Spinal cord (tissue), 10 donors: ENCODE measurements around the gene ALDH5A1. TPM values are rescaled to one million over a fixed set of nuclear protein-coding genes. Genes with fewer than 3 reads are reported as not detected.
A peak's percentile ranks its signal among the peaks of the same experiment; 100 is the strongest.

Source experiments
- DNase-seq, 6 donors: peaks; one replicate each; pipeline versions ENCODE4 v3.0.0 to v3.0.0-alpha.2; 2013 to 2015; ENCODE audit warnings: low spot score in 6 of 6, low read depth in 4 of 6
- H3K27ac ChIP-seq: one replicate; pipeline ENCODE4 v1.5.1; 2013; ENCODE audit warnings: low read depth, low read length, control low read depth
- H3K27me3 ChIP-seq: one replicate; pipeline ENCODE4 v1.6.1; 2013; ENCODE audit warnings: low read length; ENCODE audit not compliant: control insufficient read depth, insufficient read depth
- H3K36me3 ChIP-seq: one replicate; pipeline ENCODE4 v1.6.1; 2013; ENCODE audit warnings: low read length; ENCODE audit not compliant: control insufficient read depth, insufficient read depth
- H3K4me1 ChIP-seq: one replicate; pipeline ENCODE4 v1.6.1; 2013; ENCODE audit warnings: low read length; ENCODE audit not compliant: control insufficient read depth, insufficient read depth
- H3K4me3 ChIP-seq: one replicate; pipeline ENCODE4 v1.5.1; 2013; ENCODE audit warnings: low read depth, low read length, control low read depth
- H3K9me3 ChIP-seq: one replicate; pipeline ENCODE4 v1.6.1; 2013; ENCODE audit warnings: low read length; ENCODE audit not compliant: control insufficient read depth, insufficient read depth
- WGBS: methylation state at CpG from one replicate; pipeline ENCODE4 v1.1.5; 2013; ENCODE audit warnings: missing lambda C conversion rate; ENCODE audit not compliant: insufficient coverage; 5-methylcytosine and 5-hydroxymethylcytosine counted together
- polyA plus RNA-seq, 2 donors: library from polyadenylated mRNA; unstranded; fragments of 120-200 nt; gene quantifications; one replicate each; pipeline ENCODE4 v1.2.1, GENCODE V29; 2013; ENCODE audit not compliant: insufficient read length in 2 of 2
- total RNA-seq, 2 donors: library from RNA; depleted of rRNA in 1 of 2; stranded (reverse); fragments of 120-200 nt in 1 of 2; fragments of >200 nt in 1 of 2; gene quantifications; one replicate each; pipeline versions ENCODE4 v1.2.3 to v1.2.4, GENCODE V29; 2013 to 2014
- donor health status: healthy.

Gene ALDH5A1
- total and polyA plus RNA-seq, 4 donors, result 22.4 to 68.3 (median 44.7) TPM

DNA sequence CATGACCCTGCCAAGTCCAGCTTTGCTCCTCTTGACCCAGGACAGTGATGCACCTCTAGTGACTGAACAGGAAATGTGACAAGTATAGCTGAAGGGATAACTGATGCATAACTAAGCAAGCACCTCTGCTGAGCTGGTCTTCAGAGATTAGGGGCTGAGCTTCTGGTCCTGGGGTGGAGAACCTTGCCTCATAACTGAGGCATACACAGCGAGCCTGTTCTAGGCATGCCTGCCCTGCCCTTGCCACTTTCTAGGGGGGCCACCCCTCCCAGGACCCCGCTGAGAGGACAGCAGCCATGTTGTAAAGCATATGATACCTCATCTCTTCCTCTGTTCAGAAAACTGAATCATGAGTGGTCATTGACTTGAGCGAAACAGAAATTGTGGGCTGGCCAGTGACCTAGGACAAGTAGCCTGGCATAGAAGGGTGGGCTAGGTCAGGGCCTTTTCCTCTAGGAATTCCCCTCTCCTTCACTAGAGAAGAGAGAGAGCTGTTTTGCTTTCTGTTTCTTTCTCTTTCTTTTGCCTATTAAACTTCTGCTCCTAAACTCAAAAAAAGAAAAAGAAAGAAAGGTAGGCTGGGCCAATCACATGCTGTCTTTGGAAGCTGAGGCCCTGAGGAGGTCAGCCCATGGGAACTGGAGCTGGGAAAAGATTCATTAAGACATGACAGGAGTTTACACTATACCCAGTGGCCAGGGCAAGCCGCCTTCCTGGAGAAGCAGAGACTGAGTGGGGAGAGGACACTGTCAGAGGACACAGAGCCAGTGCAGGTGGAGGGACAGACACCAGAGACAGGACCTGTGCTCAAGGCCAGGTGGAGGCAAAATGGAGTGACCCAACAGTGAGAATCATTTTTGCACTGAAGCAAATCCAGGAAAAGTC lies 23.1 kb downstream of the ALDH5A1 start:
- H3K27ac ChIP-seq, result no peak overlapping the region
- H3K4me3 ChIP-seq, result no peak overlapping the region
- no CpG with 5 or more reads among the region's 4 CpGs for WGBS
- H3K36me3 ChIP-seq, result peaks cover 26% of the 10 kb centered on the region
- H3K9me3 ChIP-seq, result no peaks in the 10 kb centered on the region
- DNase-seq, result no peak
- H3K27me3 ChIP-seq, result no peaks in the 10 kb centered on the region
- H3K4me1 ChIP-seq, result peaks cover 3% of the 10 kb centered on the region

DNA sequence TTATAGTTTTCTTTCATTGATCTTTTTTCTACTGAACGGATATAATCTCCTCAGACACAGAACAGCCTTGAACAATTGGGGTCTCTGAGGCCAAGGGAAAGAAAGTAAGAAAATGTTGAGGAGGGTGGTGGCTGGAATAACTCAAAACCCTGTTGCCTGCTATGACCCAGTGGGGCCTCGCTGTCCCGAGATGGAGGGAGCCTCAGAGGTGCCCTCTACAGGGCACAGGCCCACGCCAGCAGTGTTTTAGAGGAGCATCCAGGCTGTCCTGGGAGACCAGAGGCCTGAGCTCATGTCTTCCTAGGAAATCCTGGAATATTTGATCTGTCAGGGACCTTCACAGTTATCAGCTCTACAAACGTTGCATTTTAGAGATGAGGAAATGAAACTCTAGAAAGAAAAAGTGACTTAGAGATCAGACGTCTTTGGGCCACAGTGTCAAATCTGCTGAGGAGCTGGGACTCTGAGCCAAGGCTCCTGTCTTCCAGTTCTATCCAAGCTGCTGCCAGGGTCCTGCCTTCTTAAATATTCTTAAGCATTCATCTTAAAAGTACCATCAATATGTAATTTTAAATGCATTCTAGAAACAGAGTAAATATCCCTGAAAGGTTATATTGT lies 26.3 kb downstream of the ALDH5A1 start:
- no peaks in the 10 kb centered on the region for H3K9me3 ChIP-seq
- no peak overlapping the region for H3K4me3 ChIP-seq
- H3K27me3 ChIP-seq, result no peaks in the 10 kb centered on the region
- no peak overlapping the region for H3K27ac ChIP-seq
- H3K4me1 ChIP-seq, result peaks cover 3% of the 10 kb centered on the region
- peak in 2 of 6 donors; percentile 10 to 19 for DNase-seq
- 23% methylated on average over 3 of the region's 6 CpGs for WGBS
- H3K36me3 ChIP-seq, result peaks cover 11% of the 10 kb centered on the region

DNA sequence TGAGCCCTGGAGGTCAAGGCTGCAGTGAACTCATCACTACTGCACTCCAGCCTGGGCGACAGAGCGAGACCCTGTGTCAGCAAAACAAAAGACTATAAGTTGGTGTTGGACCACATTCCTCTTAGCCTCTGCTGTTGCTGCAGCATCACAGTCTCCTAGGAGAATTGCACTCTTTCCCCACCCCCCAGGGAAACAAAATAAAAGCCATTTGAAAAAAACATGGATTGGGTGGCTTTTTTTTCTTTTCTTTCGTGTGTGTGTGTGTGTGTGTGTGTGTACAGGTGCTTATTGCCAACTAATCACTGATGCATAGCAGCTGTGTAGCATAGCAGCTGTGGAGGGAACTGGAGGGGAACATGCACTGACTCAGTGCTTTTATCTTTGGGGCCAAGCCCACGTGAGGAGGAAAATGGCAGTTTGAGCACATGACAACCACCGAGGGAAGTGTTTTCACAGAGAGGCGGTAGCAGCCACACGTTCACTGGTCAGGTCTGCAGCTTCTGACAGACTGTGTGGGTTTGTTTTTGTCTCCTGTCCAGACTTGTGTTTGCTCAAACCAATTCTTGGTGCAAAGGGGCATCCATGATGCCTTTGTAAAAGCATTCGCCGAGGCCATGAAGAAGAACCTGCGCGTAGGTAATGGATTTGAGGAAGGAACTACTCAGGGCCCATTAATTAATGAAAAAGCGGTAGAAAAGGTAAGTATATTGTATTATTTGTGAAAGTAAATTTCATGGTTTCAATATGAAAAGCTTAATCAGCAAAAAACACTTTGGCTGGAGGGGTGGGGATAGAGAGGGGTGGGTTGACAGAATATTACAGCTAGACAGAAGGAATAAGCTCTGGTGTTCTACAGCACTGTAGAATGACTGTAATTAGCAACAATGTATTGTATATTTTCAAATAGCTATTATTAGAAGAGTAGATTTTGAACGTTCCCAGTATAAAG lies 27.7 kb downstream of the ALDH5A1 start:
- peaks cover 3% of the 10 kb centered on the region for H3K4me1 ChIP-seq
- 67% methylated on average over 9 of the region's 13 CpGs for WGBS
- no peak overlapping the region for H3K27ac ChIP-seq
- DNase-seq, result peak in 1 of 6 donors; percentile 70
- H3K27me3 ChIP-seq, result no peaks in the 10 kb centered on the region
- peaks cover 11% of the 10 kb centered on the region for H3K36me3 ChIP-seq
- H3K9me3 ChIP-seq, result no peaks in the 10 kb centered on the region
- no peak overlapping the region for H3K4me3 ChIP-seq

DNA sequence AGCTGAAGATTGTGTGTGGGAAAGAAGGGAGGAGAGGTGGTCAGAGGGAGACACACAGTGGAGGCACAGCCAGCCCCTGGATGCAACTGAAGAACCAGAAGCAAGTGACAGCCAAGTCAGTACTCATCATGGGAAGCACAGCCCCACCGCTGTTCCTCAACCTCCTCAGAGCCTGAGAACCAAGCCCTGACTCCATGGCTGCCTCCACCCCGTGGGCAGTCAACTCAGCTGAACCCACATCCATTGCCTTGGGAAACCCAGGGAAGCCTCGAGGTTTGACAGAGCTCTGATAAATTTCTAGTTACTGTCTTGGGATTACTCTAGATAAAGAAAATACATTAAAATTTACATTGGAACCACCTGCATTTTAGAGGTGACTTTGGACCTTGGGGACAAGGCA lies 29.6 kb downstream of the ALDH5A1 start:
- Histone ChIP-seq H3K4me1 (peaks cover 3% of the 10 kb centered on the region), H3K36me3 (peaks cover 13% of the 10 kb centered on the region), H3K9me3 (no peaks in the 10 kb centered on the region), H3K27ac (no peak overlapping the region), H3K4me3 (no peak overlapping the region), H3K27me3 (no peaks in the 10 kb centered on the region)
- DNase-seq, result no peak
- WGBS, result 83% methylated on average over 1 of the region's 3 CpGs

DNA sequence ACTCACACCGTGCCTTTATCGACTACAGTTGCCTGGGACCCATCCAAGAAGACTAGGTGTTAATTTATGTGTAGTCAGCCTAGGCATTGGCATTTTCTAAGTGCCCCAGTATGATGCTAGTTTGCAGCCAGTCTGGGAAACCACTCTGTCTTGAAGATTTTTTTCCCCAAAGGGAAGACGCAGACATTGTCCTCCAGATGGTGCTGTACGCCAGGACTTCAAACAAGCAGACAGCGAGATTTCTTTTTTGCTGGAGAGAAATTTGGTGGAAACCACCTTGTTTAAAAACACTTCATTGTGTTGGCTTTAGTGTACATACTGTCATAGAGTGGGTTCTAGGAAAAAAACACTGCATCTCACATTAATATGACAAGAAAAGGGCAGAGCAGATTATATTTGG lies 30.0 kb downstream of the ALDH5A1 start:
- no peaks in the 10 kb centered on the region for H3K9me3 ChIP-seq
- peaks cover 3% of the 10 kb centered on the region for H3K4me1 ChIP-seq
- no peak overlapping the region for H3K4me3 ChIP-seq
- DNase-seq, result peak in 5 of 6 donors; percentile 24 to 89 (median 44)
- H3K36me3 ChIP-seq, result peaks cover 13% of the 10 kb centered on the region
- H3K27ac ChIP-seq, result no peak overlapping the region
- WGBS, result no CpG with 5 or more reads among the region's 5 CpGs
- H3K27me3 ChIP-seq, result no peaks in the 10 kb centered on the region

DNA sequence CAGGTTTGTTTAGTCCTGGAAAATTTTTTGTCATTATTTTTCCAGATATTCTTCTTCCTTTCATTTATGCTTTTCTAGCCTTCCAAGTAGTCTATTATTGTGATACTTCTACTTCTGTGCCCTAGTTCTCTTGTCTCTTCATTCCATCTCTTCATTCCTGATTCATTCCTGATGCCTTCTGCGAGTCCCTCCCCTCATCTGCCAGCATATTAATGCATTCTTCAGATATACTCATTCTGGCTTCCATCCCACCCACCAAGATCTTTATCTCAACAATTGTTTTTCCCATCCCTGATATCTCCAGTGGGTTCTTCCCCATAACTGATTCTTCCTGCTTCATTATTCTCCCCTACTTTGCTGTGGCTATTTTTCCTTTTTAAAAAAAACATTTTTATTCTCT lies 35.2 kb downstream of the ALDH5A1 start:
- Histone ChIP-seq H3K27me3 (no peaks in the 10 kb centered on the region), H3K4me1 (no peaks in the 10 kb centered on the region), H3K36me3 (peaks cover 29% of the 10 kb centered on the region), H3K9me3 (no peaks in the 10 kb centered on the region), H3K27ac (no peak overlapping the region), H3K4me3 (no peak overlapping the region)
- WGBS, result 92% methylated on average over 1 of the region's 1 CpG
- DNase-seq, result no peak

DNA sequence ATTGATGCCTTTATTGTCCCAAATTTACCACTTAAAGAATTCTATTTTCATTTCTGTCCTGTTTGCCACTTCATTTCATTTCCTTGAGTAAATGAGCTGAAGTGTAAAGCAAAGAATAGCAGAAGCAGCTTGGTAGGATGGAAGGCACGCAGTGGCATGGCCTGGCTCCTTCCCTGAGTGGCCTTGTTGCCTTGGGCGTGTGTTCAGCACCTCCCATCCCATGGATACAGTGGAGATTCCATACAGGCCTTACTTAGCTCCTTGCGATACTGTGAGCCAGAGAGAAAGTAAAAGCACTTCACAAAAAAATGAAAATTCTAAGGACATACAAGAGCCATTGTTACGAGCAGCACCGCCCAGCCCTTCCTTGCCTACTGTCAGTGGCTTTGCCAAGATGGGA lies 39.6 kb downstream of the ALDH5A1 start:
- Histone ChIP-seq H3K9me3 (no peaks in the 10 kb centered on the region), H3K4me1 (no peaks in the 10 kb centered on the region), H3K4me3 (no peak overlapping the region), H3K27me3 (no peaks in the 10 kb centered on the region), H3K36me3 (peaks cover 30% of the 10 kb centered on the region), H3K27ac (no peak overlapping the region)
- 96% methylated on average over 4 of the region's 5 CpGs for WGBS
- DNase-seq, result no peak

DNA sequence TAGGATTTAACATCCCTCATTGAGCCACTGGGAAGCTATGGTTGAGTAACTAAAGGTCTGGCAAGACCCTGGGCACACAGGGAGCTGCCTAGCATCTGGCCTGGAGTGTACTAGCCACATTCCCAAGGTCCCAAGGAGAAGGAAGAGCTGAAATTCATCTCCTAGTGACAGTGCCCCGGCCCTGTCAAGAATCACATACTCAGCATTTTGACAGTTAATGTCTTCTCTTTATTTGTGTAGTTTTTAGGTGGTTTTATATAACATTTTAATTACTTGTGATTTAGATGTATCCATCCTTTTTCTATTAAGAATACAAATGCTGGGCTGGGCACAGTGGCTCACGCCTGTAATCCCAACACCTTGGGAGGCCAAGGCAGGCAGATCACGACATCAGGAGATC lies 40.4 kb downstream of the ALDH5A1 start:
- Histone ChIP-seq H3K27ac (no peak overlapping the region), H3K4me3 (no peak overlapping the region)
- 90% methylated on average over 2 of the region's 3 CpGs for WGBS

DNA sequence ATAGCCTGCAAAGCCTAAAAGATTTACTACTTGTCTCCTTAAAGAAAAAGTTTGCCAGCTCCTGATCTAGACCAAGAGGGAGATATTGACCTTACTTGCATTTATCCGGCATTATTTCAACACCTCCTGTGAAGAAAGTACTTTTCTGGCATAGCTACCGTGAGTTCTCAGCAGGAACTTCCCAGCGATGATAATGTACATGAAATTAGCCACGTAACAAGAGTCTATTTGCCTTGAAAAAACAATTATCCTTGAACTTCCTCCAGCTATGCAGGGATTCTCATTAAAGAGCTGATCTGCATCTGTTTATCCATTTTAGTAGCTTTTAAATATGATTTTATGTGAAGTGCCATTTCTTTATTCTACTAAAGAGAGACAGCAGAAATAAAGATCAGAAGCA lies 41.7 kb downstream of the ALDH5A1 start:
- H3K27ac ChIP-seq, result no peak overlapping the region
- 50% methylated on average over 1 of the region's 4 CpGs for WGBS

More for the DNA sequence above, 40.4 kb downstream of the ALDH5A1 start:
- H3K36me3 ChIP-seq, result peaks cover 30% of the 10 kb centered on the region
- no peaks in the 10 kb centered on the region for H3K9me3 ChIP-seq
- no peaks in the 10 kb centered on the region for H3K27me3 ChIP-seq
- no peaks in the 10 kb centered on the region for H3K4me1 ChIP-seq
- DNase-seq, result no peak

More for the DNA sequence above, 41.7 kb downstream of the ALDH5A1 start:
- no peaks in the 10 kb centered on the region for H3K27me3 ChIP-seq
- no peak overlapping the region for H3K4me3 ChIP-seq
- H3K9me3 ChIP-seq, result no peaks in the 10 kb centered on the region
- no peaks in the 10 kb centered on the region for H3K4me1 ChIP-seq
- peak in 4 of 6 donors; percentile 4 to 91 (median 14) for DNase-seq
- H3K36me3 ChIP-seq, result peaks cover 24% of the 10 kb centered on the region
